GM18511 (cell line): Measurements from ENCODE around the gene LRP3.

Experiments used
- ATAC-seq: cut with Tn5 transposase; IDR thresholded peaks from one replicate; pipeline ENCODE4 v1.9.1; 2021; ENCODE audit warnings: mild to moderate bottlenecking, moderate library complexity; ENCODE audit not compliant: unreplicated experiment

The LRP3 gene

GRCh38 chr19:33251076-33251475 is 56.9 kb downstream of the LRP3 start:
- no peak for ATAC-seq

- ATAC-seq: no peak
These were observed 57.5 kb downstream of the LRP3 start for GRCh38 chr19:33251526-33252090.

- ATAC-seq: no peak
These were observed 58.4 kb downstream of the LRP3 start for GRCh38 chr19:33252418-33252962.

- no peak for ATAC-seq
These were observed 58.8 kb downstream of the LRP3 start for GRCh38 chr19:33252971-33253370.

- no peak for ATAC-seq
These were observed 60.2 kb downstream of the LRP3 start for GRCh38 chr19:33254245-33254824.

GRCh38 chr19:33255781-33256180 is 61.7 kb downstream of the LRP3 start:
- no peak for ATAC-seq

- ATAC-seq: no peak
These were observed 62.1 kb downstream of the LRP3 start for GRCh38 chr19:33256261-33256660.

GRCh38 chr19:33257828-33258227 is 63.7 kb downstream of the LRP3 start:
- no peak for ATAC-seq
